Esophagus squamous epithelium (tissue), 5 donors: Measurements from ENCODE around the gene STOML1. TPM values are rescaled to one million over a fixed set of nuclear protein-coding genes. Genes with fewer than 3 reads are reported as not detected.

Experiments used
- DNase-seq: peaks from one replicate; lab custom pipeline; 2025; lab: John Stamatoyannopoulos, UW
- H3K27ac ChIP-seq, 4 donors: fragments of 200-600 bp; sonication (generic); one replicate each; pipeline ENCODE4 v1.5.1; 2016 to 2019; ENCODE audit warnings: mild to moderate bottlenecking in 1 of 4
- H3K27me3 ChIP-seq, 4 donors: fragments of 200-600 bp; sonication (generic); 1 replicate in 3 of 4; 2 replicates in 1 of 4; pipeline versions ENCODE4 v1.5.1 to v1.6.0; 2017 to 2021; ENCODE audit warnings: antibody characterized with exemption in 1 of 4
- H3K36me3 ChIP-seq, 3 donors: fragments of 200-600 bp; sonication (generic); one replicate each; pipeline ENCODE4 v1.5.1; 2016 to 2019
- H3K4me1 ChIP-seq, 3 donors: fragments of 200-600 bp; sonication (generic); one replicate each; pipeline ENCODE4 v1.5.1; 2017 to 2019
- H3K4me3 ChIP-seq, 4 donors: fragments of 200-600 bp; sonication (generic); 1 replicate in 3 of 4; 2 replicates in 1 of 4; pipeline ENCODE4 v1.5.1; 2016 to 2019; ENCODE audit warnings: mild to moderate bottlenecking in 2 of 4, moderate library complexity in 1 of 4
- H3K9me3 ChIP-seq, 3 donors: fragments of 200-600 bp; sonication (generic); one replicate each; pipeline ENCODE4 v1.5.1; 2016 to 2019
- CTCF ChIP-seq, 6 experiments: fragments of 450-650 bp in 4 of 6; fragments of 200-600 bp in 2 of 6; sonication (generic) in 2 of 6; IDR thresholded peaks; one replicate each; pipeline ENCODE4 v1.5.1; 2016 to 2019; ENCODE audit warnings: antibody characterized with exemption in 6 of 6, mild to moderate bottlenecking in 4 of 6, moderate library complexity in 4 of 6
- POLR2A ChIP-seq, 4 donors: fragments of 450-650 bp; IDR thresholded peaks; one replicate each; pipeline ENCODE4 v1.6.1; 2017; ENCODE audit warnings: antibody characterized with exemption in 4 of 4, mild to moderate bottlenecking in 4 of 4, moderate library complexity in 3 of 4
- WGBS, 2 donors: methylation state at CpG; one replicate each; pipeline ENCODE4 v1.1.5; 2018; 5-methylcytosine and 5-hydroxymethylcytosine counted together
- intact Hi-C: fragments of 100-400 bp; cut with DNase I; formaldehyde crosslinking; loops from one replicate; pipeline ENCODE4 v1.15.0; 2022
- total RNA-seq, 4 donors: library from RNA; depleted of rRNA; stranded (reverse); fragments of >200 nt; gene quantifications; one replicate each; pipeline ENCODE4 v1.1.0, GENCODE V29; 2016
- donor health status: DM: yes; HTN: yes; CAD: no.

STOML1 gene
- total RNA-seq, 4 donors from 2014 or later, result 8.3 to 14.8 (median 11.1) TPM

DNA sequence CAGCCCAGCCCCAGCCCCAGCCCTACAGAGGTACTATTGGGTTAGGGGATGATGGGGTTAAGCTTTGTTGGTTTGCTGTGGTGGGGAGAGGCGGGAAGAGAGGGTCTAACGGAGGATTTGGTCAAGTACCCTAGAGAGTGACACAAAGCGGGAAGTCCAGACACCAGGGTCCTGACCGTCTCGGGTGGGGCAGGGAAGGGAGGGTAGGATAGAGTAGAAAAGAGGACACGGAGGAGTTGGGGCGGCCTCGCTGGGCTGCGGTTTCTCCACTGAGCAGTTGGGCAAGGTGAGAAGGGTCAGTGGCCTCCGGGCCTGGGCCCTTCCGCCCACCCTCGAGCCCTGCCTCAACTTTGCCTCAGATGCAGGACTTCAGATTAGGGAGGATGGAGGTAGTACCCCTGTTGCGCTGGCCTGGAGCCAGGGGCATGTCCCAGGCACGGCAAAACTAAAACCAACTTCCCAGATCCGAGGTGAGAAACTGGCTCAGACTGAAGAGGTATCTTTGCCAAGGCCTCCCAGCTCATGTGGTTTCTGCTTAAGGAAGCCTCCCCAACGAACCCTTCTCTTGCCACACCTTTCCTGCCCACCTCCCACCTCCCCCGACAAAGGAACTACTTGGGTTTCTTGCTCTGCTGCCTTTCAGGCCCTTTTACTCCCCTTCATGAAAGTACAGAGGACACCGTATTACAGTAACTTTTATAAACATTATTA, 3.0 kb upstream of the STOML1 start:
- Histone ChIP-seq H3K4me3 (peak overlapping the region; percentile 70 to 95 (median 80)), H3K36me3 (peaks cover 0 to 24% (median 0%) of the 10 kb centered on the region in 3 donors), H3K27ac (peak overlapping the region; percentile 95 to 99 (median 98)), H3K9me3 (no peaks in the 10 kb centered on the region), H3K4me1 (peaks cover 48 to 90% (median 68%) of the 10 kb centered on the region in 3 donors), H3K27me3 (no peaks in the 10 kb centered on the region)
- DNase-seq, result no peak
- no peak for TF ChIP-seq CTCF (IDR thresholded peaks at IDR 0.05)
- WGBS, 2 donors, result 0% methylated on average over 11 to 13 of the region's 18 CpGs
- intact Hi-C loops, result no loop called here

- TF ChIP-seq POLR2A (IDR thresholded peaks at IDR 0.05), result peak in 3 of 4 donors; percentile 27 to 74 (median 57)
- TF ChIP-seq CTCF (IDR thresholded peaks at IDR 0.05), result peak in 1 of 6 experiments; percentile 28
- Histone ChIP-seq H3K27ac (peak within 1 kb of the TSS; percentile 95 to 99 (median 98)), H3K9me3 (no peaks in the 10 kb centered on the region), H3K4me3 (peak within 1 kb of the TSS; percentile 70 to 95 (median 80)), H3K36me3 (peaks cover 0 to 18% (median 0%) of the 10 kb centered on the region in 3 donors), H3K27me3 (no peaks in the 10 kb centered on the region), H3K4me1 (peaks cover 55 to 90% (median 68%) of the 10 kb centered on the region in 3 donors)
- peak; percentile 88 for DNase-seq
- 0 to 1% methylated on average over 1 to 23 of the region's 27 CpGs for WGBS, 2 donors
- intact Hi-C loops, result no loop called here
Observed at GRCh38 chr15:73994413-73994883, 2.4 kb upstream of the STOML1 start, which contains the start of gene PML. TSS of gene PML (plus strand) at chr15:73994716. CDS start at chr15:73994813, 97 bp downstream.

- peak overlapping the region in 2 of 4 donors; percentile 70 to 95 for H3K4me3 ChIP-seq
- peaks cover 63 to 90% (median 68%) of the 10 kb centered on the region in 3 donors for H3K4me1 ChIP-seq
- intact Hi-C loops, result no loop called here
- 93 to 94% methylated on average over 6 to 10 of the region's 10 CpGs for WGBS, 2 donors
- H3K27me3 ChIP-seq, result no peaks in the 10 kb centered on the region
- TF ChIP-seq CTCF (IDR thresholded peaks at IDR 0.05) (no peak), POLR2A (IDR thresholded peaks at IDR 0.05) (no peak)
- peaks cover 0 to 8% (median 0%) of the 10 kb centered on the region in 3 donors for H3K36me3 ChIP-seq
- no peaks in the 10 kb centered on the region for H3K9me3 ChIP-seq
- DNase-seq, result no peak
- peak overlapping the region in 3 of 4 donors; percentile 97 to 99 (median 99) for H3K27ac ChIP-seq
Observed at GRCh38 chr15:73993211-73993994, 1.3 kb upstream of the STOML1 start.

- no peak for TF ChIP-seq POLR2A (IDR thresholded peaks at IDR 0.05)
- no peak for TF ChIP-seq CTCF (IDR thresholded peaks at IDR 0.05)
- peaks cover 0 to 2% (median 0%) of the 10 kb centered on the region in 3 donors for H3K36me3 ChIP-seq
- WGBS, 2 donors, result 75 to 100% methylated on average over 1 to 5 of the region's 5 CpGs
- H3K27ac ChIP-seq, result peak overlapping the region; percentile 78 to 91 (median 88)
- no peaks in the 10 kb centered on the region for H3K9me3 ChIP-seq
- intact Hi-C loops, result no loop called here
- no peaks in the 10 kb centered on the region for H3K27me3 ChIP-seq
- no peak for DNase-seq
- H3K4me3 ChIP-seq, result peak overlapping the region; percentile 61 to 85 (median 72)
- H3K4me1 ChIP-seq, result peaks cover 60 to 90% (median 68%) of the 10 kb centered on the region in 3 donors
Observed at GRCh38 chr15:73992594-73992898, 451 bp upstream of the STOML1 start.
